Right lobe of liver (tissue), 4 donors: ENCODE data around the gene ACSBG1.

Experiments
- POLR2A ChIP-seq: fragments of 450-650 bp; IDR thresholded peaks from one replicate; pipeline ENCODE4 v1.6.1; 2017; ENCODE audit warnings: antibody characterized with exemption, mild to moderate bottlenecking
- TF ChIP-seq, protein P1 (sequence below), 4 donors: fragments of 200-600 bp in 3 of 4; fragments of 450-650 bp in 1 of 4; IDR thresholded peaks; one replicate each; pipeline versions ENCODE4 v1.5.1 to v1.8.0; 2016 to 2022; ENCODE audit warnings: antibody characterized with exemption in 4 of 4, mild to moderate bottlenecking in 2 of 4
- donor health status: DM: no; HTN: no; CAD: no.
- donor health status: DM: no; HTN: no; CAD: no.
- donor health status: DM: no; HTN: yes; CAD: no.

DNA sequence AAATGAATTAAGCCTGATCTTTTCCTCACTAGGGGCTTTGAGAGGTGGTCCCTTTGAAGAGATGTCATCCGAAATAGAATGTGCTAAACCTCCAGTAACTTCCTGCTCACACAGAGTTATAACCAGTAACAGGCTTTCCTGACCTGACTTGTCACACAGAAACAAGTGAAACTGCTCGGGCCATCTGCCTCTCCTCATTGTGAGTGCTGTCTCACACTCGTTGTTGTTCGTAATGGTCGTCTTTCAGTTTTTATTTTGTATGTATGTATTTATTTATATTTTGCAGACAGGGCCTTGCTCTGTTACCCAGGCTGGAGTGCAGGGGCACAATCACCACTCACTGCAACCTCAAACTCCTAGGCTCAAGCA, 24.0 kb downstream of the ACSBG1 start:
- TF ChIP-seq, protein P1, sequence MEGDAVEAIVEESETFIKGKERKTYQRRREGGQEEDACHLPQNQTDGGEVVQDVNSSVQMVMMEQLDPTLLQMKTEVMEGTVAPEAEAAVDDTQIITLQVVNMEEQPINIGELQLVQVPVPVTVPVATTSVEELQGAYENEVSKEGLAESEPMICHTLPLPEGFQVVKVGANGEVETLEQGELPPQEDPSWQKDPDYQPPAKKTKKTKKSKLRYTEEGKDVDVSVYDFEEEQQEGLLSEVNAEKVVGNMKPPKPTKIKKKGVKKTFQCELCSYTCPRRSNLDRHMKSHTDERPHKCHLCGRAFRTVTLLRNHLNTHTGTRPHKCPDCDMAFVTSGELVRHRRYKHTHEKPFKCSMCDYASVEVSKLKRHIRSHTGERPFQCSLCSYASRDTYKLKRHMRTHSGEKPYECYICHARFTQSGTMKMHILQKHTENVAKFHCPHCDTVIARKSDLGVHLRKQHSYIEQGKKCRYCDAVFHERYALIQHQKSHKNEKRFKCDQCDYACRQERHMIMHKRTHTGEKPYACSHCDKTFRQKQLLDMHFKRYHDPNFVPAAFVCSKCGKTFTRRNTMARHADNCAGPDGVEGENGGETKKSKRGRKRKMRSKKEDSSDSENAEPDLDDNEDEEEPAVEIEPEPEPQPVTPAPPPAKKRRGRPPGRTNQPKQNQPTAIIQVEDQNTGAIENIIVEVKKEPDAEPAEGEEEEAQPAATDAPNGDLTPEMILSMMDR (IDR thresholded peaks at IDR 0.05) = no peak
- TF ChIP-seq POLR2A = no peak
